HuH-7 (cell line): ENCODE results near the gene DHX40.
"Not testable (repeated sequence)": the region's sequence is repeated elsewhere in the genome, so short reads cannot be mapped to it uniquely, and the experiment has no call there.

ENCODE experiments used
- DNase-seq: peaks from one replicate; pipeline ENCODE4 v3.0.0; 2011; ENCODE audit warnings: low spot score

The DHX40 gene

DNA sequence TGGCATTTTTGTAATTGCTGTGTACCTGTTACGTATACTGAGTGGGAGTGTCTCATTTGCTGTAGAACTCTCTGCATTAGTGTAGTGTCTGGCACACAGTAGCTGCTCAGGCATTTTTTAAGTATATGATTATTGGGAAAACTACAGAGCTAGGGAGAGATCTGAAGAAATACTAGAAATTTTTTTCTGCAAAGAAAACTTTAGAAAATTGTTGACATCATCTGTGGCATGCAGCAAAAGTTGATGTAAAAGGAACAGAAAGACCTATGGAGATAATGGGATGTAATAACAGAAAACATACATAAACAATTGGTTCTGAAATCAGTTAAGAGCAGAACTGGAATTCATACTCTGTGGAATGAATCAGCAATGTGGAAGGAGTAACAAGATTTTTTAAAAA lies 65.9 kb downstream of the DHX40 start:
- DNase-seq, result no peak

DNA sequence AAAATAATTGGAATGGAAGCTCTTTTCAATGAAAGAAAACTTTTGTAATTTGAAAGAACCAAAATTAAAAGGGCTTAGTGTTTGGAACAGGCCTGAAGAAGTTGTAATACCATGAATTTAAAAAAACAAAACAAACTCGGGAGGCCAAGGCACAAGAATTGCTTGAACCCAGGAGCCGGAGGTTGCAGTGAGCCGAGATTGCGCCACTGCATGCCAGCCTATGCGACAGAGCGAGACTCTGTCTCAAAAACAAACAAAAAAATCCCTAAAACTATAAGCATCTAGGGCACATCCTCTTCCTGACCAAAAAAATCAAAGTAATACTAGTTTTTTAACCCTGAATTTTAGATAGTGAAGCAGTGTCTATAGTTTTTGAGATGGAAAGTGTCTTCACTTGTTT lies 67.0 kb downstream of the DHX40 start:
- DNase-seq, result no peak

DNA sequence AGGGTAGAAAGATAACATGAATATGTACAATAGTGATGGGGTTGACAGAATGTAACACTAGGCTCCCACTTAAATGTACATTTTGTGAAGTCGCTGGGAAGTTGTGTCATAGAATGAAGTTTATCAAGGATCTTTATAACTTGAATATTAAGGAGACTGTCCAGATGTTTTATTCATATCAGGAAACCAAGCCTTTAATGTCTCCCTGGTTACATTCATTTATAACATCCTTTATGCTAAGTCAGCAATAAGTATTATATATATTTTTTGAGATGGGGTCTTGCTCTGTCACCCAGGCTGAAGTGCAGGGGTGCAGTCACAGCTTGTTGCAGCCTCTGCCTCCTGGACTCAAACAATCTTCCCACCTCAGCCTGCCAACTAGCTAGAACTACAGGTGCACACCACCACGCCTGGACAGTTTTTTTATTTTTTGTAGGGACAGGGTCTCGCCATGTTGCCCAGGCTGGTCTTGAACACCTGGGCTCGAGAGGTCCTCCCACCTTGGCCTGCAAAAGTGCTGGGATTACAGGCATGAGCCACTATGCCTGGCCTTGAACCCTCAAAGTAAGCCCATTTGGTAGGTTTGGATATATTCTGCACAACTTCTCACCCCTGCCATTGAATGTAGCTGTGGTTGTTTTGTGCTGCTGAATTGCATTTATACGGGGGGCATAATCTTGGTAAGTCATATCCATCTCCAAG lies 68.4 kb downstream of the DHX40 start:
- no peak for DNase-seq

DNA sequence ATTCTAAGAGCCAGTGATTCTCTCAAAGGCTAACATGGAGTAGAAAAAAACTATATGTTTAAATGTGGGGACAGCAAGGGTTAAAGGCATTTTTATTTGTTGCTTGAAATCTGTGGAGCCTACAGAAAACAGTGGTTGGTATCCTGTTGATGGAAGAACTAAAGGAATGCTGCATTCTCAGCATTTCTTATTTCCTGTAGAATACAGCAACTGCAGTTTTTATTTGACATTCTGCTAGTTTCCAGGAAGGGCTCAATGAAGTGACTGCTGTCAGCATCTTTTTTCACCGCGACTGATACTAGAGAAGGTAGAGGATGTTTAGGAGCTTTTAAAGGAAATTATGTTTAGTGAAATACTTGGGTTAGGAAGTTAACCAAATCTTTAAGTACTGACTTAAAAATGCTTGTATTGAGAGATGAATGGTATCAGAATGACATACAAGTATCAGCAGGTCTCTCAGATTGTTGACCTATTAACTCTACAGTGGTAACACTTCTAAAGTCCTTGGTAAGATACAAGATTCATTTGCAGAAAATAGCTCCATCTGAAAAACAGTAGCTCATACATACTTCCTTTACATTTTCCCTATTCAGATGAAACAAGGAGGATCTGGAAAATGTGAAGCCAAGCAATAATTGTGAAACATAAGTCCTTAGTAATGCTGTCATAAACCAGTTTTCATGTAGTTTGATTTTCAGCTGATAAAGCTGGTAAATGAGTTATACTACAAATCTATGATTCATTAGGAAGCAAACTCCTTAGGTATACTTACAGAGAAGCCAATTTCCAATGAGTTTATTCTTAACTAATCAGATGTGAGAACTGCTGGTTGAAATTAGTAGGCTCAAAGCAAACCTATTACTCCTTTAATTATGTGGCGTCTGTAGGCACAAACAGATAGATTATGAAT lies 69.5 kb downstream of the DHX40 start:
- DNase-seq, result no peak

DNA sequence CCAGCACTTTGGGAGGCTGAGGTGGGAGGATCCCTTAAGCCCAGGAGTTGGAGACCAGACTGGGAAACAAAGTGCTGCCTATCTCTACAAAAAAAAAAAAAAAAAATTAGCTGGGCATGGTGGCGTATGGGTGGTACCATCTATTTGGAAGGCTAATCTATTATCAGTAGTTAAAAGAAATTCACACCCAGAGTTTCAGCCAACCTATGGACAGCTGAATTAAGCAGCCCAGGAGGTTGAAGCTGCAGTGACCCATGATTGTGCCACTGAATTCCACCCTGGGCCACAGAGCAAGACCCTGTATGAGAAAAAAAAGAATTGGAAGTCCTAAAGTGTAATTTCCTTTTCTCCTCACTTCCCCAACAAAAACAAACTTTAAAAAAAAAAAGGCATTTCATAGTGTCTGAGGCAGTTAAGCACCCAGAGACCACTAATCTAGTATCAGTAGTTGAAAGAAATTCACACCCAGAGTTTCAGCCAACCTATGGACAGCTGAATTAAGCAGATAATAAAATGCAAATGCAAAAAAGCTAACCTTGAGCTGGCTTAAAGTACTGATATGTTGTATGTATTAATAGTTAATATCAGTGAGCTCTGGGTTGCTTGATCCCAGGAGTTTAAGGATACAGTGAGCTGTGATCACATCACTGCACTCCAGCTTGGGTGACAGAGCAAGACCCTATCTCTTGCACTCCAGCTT lies 72.4 kb downstream of the DHX40 start:
- no peak for DNase-seq

DNA sequence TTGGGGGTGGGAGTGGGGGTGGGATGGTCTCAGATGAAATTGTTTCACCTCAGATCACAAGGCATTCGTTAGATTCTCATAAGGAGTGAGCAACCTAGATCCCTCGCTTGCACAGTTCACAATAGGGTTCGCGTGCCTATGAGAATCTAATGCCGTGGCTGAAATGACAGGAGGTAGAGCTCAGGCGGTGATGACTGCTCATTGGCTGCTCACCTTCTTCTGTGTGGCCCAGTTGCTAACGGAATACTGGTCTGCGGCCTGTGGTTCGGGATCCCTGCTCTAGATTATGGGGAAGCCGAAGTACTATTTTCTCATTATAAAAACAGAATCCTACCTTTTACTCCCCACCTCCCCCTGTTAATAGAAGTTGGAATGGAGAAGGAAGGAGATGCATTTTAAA lies 73.1 kb downstream of the DHX40 start:
- DNase-seq, result no peak

DNA sequence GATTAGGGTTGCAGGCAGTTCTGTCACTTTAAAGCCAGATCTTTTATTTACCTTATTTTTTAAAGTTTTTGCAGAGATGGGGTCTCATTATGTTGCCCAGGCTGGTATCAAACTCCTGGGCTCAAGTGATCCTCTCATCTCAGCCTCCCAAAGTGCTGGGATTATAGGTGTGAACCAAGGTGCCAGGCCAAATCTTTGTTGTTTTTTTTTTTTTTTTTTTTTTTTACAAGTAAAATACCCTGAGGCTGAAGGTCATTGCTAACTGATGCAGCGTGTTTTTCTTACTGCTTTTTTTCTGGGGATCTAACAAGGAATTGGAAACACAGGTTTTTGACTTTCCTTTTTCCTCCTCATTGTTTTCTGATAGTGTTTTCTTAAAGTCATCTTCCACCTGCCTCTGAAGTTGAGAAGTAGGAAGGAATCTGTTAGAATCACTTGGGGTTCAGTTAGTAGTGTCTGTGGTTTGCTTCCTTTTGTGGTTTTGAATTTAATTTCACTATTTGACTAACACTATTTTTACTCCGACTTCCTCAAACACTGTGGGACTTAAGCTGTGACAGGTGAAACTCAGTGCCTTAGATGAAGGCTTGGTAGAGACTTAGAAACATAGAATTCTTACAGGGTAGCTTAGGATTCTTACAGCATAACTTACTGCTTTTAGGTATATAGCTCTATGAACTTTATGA lies 76.5 kb downstream of the DHX40 start:
- DNase-seq, result no peak

DNA sequence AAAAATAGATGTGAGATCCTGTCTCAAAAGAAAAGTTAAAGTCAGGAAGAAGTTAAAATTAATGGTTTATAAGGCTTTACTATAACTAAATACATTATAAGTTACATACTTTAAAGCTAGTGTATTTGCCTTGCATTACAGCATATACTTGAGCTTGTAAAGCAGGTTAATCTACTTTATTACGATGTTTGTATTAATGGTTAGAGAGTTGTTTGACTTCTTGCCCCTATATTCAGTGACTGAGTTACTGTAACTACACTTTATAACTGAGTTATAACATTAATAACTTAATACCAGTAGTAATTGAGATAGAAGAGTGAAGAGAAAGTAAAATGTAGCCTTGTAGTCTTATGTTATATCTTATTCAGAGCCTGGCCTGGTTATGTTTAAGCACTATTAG lies 77.2 kb downstream of the DHX40 start:
- DNase-seq, result no peak

DNA sequence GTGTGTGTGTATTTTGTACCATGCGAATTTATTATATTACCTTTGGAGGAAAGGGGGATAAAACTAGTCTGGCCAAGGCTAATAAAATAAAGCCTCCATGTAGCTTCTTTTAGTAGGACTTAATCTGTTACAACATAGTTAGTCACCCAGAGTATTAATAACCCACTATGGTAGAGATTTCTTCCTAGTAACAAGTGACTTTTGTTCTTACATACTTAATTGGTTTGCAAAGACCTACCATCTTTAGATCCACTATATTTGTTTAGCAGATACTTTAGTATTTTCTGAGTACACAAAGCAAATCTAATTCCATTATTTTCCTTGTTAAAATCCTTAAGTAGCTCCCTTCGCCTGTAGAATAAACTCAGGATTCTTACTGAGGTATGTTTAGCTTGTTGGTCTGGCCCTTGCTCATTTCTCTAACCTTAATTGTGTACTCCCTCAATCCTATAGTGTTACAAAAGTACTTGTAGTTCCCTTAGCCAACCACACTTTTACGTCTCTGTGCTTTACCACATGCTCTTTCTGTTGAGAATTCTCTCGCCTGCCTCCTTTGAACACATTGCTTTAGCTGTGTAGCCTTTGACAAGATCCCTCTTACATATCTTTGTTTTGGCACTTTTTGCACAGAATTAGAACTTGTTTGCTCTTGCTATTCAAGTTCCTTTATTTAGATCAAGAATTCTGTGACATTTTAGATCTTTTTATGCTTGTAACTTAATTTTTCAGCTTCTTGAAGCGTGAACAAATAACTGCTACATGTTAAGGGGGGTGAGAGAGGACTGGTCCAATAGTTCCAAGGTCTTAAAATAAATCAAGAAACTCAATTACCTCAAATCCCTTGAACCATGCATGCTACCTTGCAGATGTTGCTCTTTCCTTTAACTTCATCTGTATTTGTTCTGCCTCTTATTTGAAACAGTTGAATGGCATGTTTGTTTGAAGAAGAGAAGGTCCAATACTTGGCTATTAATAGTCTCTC lies 78.0 kb downstream of the DHX40 start:
- DNase-seq, result no peak

DNA sequence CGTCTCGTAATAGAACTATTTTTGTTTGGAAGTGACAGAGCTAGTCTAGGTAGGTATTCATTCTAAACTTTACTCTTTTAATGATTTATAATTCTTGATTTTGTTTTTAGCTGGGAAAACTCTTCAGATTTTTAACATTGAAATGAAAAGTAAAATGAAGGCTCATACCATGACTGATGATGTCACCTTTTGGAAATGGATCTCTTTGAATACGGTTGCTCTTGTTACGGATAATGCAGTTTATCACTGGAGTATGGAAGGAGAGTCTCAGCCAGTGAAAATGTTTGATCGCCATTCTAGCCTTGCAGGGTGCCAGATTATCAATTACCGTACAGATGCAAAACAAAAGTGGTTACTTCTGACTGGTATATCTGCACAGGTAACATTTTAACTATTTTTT lies 81.9 kb downstream of the DHX40 start:
- no peak for DNase-seq

DNA sequence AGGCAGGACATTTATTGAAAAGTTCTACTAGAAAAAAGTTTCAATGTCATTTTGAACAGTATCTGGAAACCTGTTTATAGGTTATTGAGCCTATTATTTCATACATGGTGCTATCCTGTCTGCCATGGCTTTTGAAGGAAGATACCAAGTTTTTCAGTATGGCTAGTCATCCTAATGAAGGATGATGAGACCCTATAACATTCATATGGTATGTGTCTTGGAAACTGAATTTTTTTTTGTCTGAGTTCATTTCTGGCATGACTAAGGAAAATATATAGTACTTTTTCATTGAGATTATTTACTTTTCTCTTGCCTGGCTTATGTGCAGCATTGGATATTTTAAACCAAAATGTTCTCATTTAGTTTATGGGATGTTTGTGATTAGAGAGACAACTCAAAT lies 84.5 kb downstream of the DHX40 start:
- DNase-seq, result no peak

DNA sequence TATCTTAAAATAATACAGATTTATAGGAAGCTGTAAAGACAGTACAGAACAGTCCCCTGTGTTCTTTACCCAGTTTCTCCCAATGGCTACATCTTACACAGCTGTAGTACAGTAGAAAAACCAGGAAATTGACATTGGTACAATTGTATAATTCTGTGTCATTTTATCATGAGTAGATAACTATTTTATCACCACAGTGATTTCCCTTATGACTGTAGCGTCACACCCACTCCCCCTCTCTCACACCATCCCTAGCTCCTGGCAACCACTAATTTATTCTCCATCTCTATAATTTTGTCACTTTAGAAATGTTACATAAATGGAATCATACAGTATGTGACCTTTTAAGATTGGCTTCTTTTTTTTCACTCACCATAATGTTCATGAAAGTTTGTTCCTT lies 85.2 kb downstream of the DHX40 start:
- DNase-seq, result no peak

DNA sequence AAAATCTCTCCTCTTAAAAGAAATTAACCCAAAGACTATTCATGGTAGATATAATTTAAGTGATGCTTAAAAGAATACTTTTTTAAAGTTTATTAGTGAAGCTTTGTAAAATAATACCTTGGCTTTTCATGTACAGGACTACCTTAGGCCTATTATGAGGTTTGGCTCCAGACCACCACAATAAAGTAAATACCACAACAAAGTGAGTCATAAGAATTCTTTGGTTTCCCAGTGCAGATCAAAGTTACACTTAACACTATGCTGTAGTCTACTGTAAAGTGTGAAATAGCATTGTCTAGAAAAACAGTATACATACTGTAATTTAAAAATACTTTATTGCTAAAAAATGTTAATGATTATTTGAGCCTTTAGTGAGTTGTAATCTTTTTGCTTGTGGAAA lies 85.9 kb downstream of the DHX40 start:
- DNase-seq, result no peak

DNA sequence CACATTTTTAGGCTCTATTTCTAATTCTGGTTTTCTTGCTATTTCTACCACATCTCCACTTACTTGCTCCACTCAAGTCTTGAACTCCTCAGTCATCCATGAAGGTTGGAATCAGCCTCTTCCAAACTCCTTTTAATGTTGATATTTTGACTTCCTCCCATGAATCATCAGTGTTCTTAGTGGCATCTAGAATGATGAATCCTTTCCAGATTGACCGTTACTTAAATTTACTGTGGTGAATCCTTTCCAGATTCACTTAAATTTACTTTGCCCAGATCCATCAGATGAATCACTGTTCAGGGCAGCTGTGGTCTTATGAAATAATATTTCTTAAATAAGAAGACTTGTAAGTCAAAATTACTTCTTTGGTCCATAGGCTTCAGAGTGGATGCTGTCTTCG lies 86.7 kb downstream of the DHX40 start:
- DNase-seq, result no peak

DNA sequence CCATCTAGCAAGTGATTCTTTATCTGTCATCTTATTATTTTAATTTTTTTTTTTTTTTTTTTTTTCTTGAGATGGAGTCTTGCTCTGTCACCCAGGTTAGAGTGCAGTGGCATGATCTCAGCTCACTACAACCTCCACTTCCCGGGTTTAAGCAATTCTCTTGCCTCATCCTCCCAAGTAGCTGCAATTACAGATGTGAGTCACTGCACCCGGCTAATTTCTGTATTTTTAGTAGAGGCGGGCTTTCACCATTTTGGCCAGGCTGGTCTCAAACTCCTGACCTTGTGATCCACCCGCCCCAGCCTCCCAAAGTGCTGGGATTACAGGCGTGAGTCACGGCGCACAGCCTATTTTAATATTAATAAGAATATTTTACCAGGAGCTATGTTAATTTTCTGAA lies 91.2 kb downstream of the DHX40 start:
- DNase-seq, result not testable (repeated sequence)
